GM18951 (cell line): Measurements from ENCODE around the gene TLNRD1.

Experiments used
- POLR2A ChIP-seq: IDR thresholded peaks from 4 replicates; pipeline ENCODE4 v1.6.1; 2011; ENCODE audit warnings: mild to moderate bottlenecking; ENCODE audit not compliant: insufficient read length, insufficient read depth; ENCODE audit errors: extremely low read depth
- in situ Hi-C: fragments of 300-500 bp; cut with MboI; formaldehyde crosslinking; loops from one replicate; pipeline ENCODE4 v1.12.0; 2022; ENCODE audit warnings: low sequenced_read_pairs, mixed read lengths, inconsistent platforms; ENCODE audit not compliant: unreplicated experiment

TLNRD1 gene

GRCh38 chr15:81032818-81033217 lies 32.1 kb downstream of the TLNRD1 start:
- in situ Hi-C loops: no loop called here
- no peak for TF ChIP-seq POLR2A

- in situ Hi-C loops: no loop called here
- no peak for TF ChIP-seq POLR2A
Observed at GRCh38 chr15:81033508-81033907, 32.8 kb downstream of the TLNRD1 start.

DNA sequence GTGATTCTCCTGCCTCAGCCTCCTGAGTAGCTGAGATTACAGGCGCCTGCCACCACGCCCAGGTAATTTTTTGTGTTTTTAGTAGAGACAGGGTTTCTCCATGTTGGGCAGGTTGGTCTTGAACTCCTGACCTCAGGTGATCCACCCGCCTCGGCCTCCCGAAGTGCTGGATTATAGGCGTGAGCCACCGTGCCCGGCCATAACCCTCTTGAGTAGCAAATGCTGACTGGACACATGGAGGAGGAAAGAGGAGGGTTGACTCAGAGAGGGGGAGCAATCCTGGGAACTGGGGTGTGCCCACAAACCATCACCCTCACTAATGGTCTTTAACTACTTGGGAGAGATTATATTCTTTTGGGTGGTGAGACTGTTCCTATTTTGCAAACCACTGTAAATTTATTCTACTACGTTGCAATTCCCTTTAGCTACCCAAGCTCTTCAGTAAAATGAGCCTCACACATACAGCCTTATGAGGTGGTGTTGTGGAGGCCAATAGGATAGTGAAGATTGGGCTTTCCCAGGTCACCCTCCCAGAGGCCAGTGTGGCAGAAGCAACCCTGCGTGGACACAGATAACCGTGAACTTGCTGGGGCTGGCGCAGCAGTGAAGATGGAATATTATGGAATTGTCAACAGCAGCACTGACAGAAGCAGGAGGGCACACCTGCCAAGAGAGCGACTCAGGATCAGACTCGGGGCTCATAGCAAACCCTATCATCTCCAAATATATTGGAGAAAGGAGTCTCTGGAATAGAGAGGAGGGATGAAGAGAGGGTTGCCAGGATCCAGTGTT lies 37.4 kb downstream of the TLNRD1 start:
- in situ Hi-C loops: no loop called here
- TF ChIP-seq POLR2A: no peak

DNA sequence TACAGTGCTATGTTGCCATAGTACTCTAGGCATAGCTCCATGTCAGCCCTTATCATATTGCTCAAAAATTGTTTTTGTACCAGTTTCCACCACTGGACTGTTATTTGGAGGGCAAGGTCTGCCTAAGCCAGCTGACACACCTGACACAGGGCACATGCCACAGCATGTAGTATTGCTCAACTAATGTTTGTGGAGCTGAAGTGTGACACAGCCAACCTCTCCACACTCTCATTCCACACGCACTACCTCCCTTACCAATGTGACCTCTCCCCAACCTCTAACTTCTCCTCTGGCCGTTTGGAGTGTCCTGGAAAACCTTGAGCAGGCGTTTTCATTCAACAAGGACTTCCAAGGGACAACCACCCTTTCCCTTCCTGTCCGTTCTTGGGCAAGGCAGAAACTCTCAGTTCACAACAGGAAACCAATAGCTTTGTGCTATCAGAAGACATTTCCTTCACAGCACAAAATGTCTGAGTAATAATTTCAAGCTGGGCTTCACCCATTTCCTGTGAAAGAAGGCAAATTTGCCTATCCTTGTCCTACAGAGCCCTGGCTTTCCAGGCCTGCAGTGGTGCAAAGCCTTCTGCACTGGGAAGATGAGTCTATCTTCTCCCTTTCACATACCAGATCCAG lies 38.4 kb downstream of the TLNRD1 start:
- in situ Hi-C loops: no loop called here
- no peak for TF ChIP-seq POLR2A

- in situ Hi-C loops: no loop called here
- no peak for TF ChIP-seq POLR2A
Observed at GRCh38 chr15:81040757-81041156, 40.0 kb downstream of the TLNRD1 start.

DNA sequence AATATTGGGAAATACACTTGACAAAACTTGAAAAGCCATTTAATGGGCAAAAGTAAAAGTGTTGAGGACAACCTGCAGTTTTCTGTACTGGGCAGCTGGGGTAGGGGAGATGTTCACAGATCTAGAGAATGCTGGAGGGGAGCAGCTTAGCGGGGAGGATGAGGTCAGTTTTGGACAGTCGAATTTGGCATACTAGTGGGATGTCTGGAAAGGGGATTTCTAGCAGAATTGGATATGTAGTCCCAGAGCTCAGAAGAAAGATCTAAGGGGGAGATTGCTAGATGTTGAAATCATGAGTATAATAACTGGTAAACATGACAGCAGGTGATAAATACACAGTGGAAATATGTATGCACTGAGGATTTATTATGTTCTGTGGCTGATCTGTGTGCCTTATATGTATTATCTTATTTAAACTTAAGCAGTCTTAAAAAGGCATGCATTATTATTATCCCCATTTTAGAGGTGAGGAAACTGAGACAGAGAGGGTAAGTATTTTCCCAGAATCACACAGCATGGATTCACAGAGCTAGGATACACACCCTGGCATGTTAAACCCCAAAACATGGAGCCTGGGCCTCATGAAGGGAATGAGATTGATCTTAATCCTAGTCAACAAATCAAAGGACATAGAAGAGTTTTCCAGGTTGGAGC lies 42.7 kb downstream of the TLNRD1 start:
- TF ChIP-seq POLR2A: no peak
- in situ Hi-C loops: no loop called here

- TF ChIP-seq POLR2A: no peak
- in situ Hi-C loops: no loop called here
Observed at GRCh38 chr15:81043935-81044575, 43.3 kb downstream of the TLNRD1 start.

DNA sequence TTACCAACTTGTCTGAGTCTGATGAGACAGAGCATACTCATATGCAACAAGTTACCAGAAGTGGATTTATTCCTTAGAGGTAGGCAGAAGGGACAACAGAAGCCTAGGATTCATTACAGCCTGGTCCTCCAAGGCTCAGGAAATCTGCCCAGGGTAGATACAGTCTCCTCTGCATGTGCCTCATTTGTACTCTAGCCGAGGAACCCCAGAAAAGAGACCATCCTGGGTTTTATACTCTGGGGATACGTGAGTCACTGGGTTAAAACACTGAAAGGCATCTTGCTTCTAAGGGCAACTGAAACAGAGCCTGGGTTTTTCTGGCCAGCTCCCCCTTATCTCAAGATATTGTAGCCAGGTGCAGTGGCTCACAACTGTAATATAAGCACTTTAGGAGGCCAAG lies 45.6 kb downstream of the TLNRD1 start:
- in situ Hi-C loops: no loop called here
- no peak for TF ChIP-seq POLR2A

DNA sequence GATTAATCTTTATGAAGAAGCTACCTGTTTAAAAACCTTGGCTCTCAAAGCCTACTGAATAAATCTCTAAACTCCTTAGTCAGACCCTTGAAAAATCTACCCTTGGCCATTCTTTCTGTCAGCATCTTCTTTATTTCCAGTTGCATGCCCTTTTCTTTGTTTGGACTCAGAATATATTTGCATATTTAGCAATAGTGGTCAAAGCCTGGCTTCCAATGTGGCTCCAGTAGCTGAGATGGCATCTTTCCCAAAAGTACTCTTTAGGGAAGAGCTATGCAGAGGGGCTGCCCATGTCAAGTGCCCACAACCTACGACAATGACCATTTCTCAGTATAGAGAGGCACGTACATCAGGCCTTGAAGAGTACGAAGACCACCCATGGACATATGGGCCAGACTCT lies 47.2 kb downstream of the TLNRD1 start:
- in situ Hi-C loops: no loop called here
- TF ChIP-seq POLR2A: no peak

DNA sequence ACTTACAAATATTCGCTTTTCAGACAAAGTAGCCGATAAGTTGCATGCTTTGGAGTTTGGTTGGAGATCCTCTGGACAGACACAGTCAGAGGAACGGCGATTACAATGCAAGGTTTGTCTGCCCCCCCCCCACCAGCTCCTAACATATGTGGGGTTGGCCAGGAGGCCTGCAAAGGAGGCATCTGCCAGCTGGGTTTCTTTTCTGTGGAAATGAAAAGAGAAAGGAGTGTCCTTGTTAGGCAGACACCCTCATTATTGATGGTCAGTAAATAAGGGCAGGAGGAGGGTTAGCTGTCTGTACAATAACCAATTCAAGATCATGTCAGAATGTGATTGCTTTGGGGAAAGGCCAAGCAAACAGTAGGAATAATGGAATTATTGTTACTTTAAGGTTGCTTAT lies 49.1 kb downstream of the TLNRD1 start:
- in situ Hi-C loops: no loop called here
- TF ChIP-seq POLR2A: no peak

GRCh38 chr15:81050259-81050658 lies 49.5 kb downstream of the TLNRD1 start:
- no peak for TF ChIP-seq POLR2A
- in situ Hi-C loops: no loop called here

- no peak for TF ChIP-seq POLR2A
- in situ Hi-C loops: no loop called here
Observed at GRCh38 chr15:81050805-81051204, 50.1 kb downstream of the TLNRD1 start.

- in situ Hi-C loops: no loop called here
- no peak for TF ChIP-seq POLR2A
Observed at GRCh38 chr15:81052046-81052445, 51.3 kb downstream of the TLNRD1 start.
